COR-L47 (cell line): Measurements from ENCODE around the gene SPG11.

ENCODE experiments used
- DNase-seq: peaks from one replicate; lab custom pipeline; 2025; lab: John Stamatoyannopoulos, UW

SPG11 gene

DNA sequence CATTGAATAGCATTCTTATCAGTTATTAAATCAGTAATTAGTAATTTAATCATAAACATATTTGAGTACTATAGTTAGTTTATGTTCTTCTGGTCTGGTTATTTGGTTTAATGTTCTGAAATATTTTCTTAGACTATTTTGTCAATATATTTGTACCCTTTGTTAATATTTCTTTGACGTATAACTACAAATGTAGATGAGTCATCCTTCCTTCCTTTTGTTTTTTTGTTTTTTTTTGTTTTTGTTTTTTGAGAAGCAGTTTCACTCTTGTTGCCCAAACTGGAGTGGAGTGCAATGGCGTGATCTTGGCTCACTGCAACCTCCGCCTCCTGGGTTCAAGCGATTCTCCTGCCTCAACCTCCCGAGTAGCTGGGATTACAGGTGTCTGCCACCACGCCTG, 143.9 kb downstream of the SPG11 start:
- DNase-seq: no peak

DNA sequence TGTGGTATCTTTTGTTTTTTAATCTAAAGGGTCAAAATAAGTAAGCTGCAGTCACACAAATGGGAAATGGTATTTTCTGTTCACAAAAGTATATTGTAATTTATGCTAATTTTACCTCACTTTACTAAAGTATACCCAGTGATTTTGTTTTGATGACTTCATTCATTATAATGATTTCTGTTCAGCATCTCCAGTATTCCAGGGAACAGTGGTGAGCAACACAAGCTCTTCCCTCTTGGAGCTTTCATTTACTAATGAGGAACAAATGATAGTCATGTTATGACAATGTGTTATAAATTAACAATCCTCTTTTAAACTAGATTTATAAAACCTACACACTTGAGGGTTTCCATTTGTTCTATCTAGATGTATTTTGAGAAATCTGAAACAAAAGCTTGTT, 147.0 kb downstream of the SPG11 start:
- DNase-seq: no peak
